ENCODE data around the gene SETD9.

GRCh38 chr5:56909294-56910209 lies at the start of gene SETD9:
- TF ChIP-seq CTCF (IDR thresholded peaks at IDR 0.05; ENCODE audit: insufficient read depth, low read length) (no peak), POLR2AphosphoS5 (IDR thresholded peaks at IDR 0.05; ENCODE audit: low read depth) (peak; percentile 84)
